Measurements from ENCODE around the gene MDH2. TPM values are rescaled to one million over a fixed set of nuclear protein-coding genes. Genes with fewer than 3 reads are reported as not detected.

MDH2 gene
- total RNA-seq, 6 donors from 2014 or later, result 52.4 to 131 (median 111) TPM

DNA sequence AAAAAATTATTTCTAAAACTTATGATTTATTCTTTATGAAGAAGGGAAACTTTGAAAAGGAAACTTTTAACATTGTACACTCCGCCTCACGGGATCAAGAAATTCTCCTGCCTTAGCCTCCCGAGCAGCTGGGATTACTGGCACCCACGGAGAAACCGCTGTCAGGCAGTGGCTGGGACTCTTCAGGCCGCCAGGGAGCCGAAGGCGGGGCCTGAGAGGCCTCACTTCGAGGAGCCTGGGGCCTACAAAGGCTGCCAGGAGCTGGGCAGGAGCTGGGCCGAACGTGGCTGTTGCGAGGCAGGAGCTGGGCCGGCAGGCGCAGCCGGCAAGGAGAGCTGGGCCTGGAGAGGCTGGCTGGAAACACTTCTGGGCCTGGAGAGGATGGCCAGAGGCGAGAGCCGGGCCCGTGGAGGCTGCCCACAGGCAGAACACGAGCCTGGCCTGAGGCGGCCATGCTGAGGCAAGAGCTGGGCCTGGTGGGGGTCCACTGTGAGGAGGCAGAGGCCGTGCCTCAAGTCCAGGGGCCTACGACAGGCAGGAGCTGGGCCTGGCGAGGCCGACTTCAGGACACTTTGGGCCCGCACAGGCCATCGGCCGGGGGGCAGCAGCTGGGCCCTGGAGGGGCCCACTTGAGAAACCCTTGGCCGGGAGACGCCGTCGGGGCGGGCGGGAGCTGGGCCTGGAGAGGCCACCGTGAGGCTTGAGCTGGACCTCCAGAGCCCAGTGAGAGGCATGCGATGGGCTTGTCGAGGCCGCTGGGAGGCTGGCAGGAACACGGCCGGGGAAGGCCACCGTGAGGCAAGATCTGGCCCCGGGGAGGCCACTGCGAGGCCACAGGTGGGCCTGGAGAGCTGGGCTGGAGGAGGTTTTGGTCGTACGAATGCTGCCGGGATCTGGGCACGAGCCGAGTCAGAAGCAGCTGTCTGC is 23.7 kb downstream of the MDH2 start:
- peaks cover 0 to 6% (median 0%) of the 10 kb centered on the region in 4 donors for H3K9me3 ChIP-seq
- peak overlapping the region; percentile 24 to 68 (median 56) for H3K27ac ChIP-seq
- TF ChIP-seq EP300 (IDR thresholded peaks at IDR 0.05) (no peak), POLR2AphosphoS5 (IDR thresholded peaks at IDR 0.05) (no peak), POLR2A (IDR thresholded peaks at IDR 0.05) (no peak)
- TF ChIP-seq, protein P1, sequence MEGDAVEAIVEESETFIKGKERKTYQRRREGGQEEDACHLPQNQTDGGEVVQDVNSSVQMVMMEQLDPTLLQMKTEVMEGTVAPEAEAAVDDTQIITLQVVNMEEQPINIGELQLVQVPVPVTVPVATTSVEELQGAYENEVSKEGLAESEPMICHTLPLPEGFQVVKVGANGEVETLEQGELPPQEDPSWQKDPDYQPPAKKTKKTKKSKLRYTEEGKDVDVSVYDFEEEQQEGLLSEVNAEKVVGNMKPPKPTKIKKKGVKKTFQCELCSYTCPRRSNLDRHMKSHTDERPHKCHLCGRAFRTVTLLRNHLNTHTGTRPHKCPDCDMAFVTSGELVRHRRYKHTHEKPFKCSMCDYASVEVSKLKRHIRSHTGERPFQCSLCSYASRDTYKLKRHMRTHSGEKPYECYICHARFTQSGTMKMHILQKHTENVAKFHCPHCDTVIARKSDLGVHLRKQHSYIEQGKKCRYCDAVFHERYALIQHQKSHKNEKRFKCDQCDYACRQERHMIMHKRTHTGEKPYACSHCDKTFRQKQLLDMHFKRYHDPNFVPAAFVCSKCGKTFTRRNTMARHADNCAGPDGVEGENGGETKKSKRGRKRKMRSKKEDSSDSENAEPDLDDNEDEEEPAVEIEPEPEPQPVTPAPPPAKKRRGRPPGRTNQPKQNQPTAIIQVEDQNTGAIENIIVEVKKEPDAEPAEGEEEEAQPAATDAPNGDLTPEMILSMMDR (IDR thresholded peaks at IDR 0.05), result no peak
- no peaks in the 10 kb centered on the region for H3K27me3 ChIP-seq
- H3K4me1 ChIP-seq, result peaks cover 6 to 9% (median 8%) of the 10 kb centered on the region in 4 donors
- peaks cover 3 to 12% (median 8%) of the 10 kb centered on the region in 4 donors for H3K36me3 ChIP-seq
- ATAC-seq (ENCODE audit: low FRiP score in 2 of 2) (no peak), DNase-seq (peak; percentile 59 to 85)
- 80 to 81% methylated on average over 32 to 34 of the region's 47 CpGs for WGBS, 2 donors
- H3K4me3 ChIP-seq, result no peak overlapping the region

DNA sequence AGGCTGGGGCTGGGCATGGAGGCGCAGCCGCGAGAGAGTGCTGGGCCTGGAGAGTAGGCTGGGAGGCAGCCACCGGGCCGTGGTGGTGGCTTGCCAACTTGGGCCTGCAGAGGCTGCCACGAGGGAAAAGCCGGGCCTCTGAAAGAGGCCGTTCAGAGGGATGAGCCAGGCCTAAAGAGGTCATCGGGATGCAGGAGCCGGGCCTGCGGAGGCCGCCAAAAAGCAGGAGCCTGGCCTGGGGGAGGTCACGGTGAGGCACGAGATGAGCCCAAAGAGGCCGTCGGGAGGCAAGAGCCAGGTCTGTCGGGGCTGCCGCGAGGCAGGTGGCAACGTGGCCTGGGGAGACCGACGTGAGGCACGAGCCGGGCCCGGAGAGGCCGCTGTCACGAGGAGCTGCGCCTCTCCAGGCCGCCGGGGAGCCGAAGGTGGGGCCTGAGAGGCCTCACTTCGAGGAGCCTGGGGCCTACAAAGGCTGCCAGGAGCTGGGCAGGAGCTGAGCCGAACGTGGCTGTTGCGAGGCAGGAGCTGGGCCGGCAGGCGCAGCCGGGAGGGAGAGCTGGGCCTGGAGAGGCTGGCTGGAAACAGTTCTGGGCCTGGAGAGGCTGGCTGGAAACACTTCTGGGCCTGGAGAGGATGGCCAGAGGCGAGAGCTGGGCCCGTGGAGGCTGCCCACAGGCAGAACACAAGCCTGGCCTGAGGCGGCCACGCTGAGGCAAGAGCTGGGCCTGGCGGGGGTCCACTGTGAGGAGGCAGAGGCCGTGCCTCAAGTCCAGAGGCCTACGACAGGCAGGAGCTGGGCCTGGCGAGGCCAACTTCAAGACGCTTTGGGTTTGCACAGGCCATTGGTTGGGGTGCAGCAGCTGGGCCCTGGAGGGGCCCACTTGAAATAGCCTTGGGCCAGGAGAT is 24.6 kb downstream of the MDH2 start:
- TF ChIP-seq EP300 (IDR thresholded peaks at IDR 0.05) (no peak), POLR2A (IDR thresholded peaks at IDR 0.05) (no peak), POLR2AphosphoS5 (IDR thresholded peaks at IDR 0.05) (no peak)
- TF ChIP-seq, protein P1 (IDR thresholded peaks at IDR 0.05), result no peak
- DNase-seq, result peak in 1 of 2 donors; percentile 79
- no peak overlapping the region for H3K4me3 ChIP-seq
- no peak overlapping the region for H3K27ac ChIP-seq
- peaks cover 0 to 6% (median 0%) of the 10 kb centered on the region in 4 donors for H3K9me3 ChIP-seq
- H3K36me3 ChIP-seq, result peaks cover 0 to 3% (median 1%) of the 10 kb centered on the region in 4 donors
- ATAC-seq (ENCODE audit: low FRiP score in 2 of 2), result no peak
- H3K27me3 ChIP-seq, result no peaks in the 10 kb centered on the region
- H3K4me1 ChIP-seq, result peaks cover 6 to 9% (median 8%) of the 10 kb centered on the region in 4 donors
- WGBS, 2 donors, result 96% methylated on average over 36 to 45 of the region's 47 CpGs

DNA sequence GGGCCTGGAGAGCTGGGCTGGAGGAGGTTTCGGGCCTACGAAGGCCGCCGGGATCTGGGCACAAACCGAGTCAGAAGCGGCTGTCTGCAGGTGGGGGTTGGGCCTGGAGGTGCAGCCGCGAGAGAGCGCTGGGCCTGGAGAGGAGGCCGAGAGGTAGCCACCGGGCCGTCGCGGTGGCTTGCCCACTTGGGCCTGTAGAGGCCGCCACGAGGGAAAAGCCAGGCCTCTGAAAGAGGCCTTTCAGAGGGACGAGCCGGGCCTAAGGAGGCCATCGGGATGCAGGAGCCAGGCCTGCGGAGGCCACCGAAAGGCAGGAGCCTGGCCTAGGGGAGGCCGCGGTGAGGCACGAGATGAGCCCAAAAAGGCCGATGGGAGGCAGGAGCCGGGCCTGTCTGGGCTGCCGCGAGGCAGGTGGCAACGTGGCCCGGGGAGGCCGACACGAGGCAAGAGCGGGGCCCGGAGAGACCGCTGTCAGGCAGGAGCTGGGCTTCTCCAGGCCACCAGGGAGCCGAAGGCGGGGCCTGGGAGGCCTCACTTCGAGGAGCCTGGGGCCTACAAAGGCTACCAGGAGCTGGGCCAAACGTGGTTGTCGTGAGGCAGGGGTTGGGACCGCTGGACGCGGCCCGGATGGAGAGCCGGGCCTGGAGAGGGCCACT is 25.6 kb downstream of the MDH2 start:
- peaks cover 0 to 6% (median 0%) of the 10 kb centered on the region in 4 donors for H3K9me3 ChIP-seq
- H3K4me3 ChIP-seq, result no peak overlapping the region
- DNase-seq, result peak in 1 of 2 donors; percentile 70
- no peak overlapping the region for H3K27ac ChIP-seq
- WGBS, 2 donors, result 95% methylated on average over 26 to 33 of the region's 45 CpGs
- no peaks in the 10 kb centered on the region for H3K27me3 ChIP-seq
- peaks cover 6 to 9% (median 8%) of the 10 kb centered on the region in 4 donors for H3K4me1 ChIP-seq
- no peaks in the 10 kb centered on the region for H3K36me3 ChIP-seq
- no peak for ATAC-seq (ENCODE audit: low FRiP score in 2 of 2)
- TF ChIP-seq EP300 (IDR thresholded peaks at IDR 0.05) (no peak), POLR2A (IDR thresholded peaks at IDR 0.05) (no peak), POLR2AphosphoS5 (IDR thresholded peaks at IDR 0.05) (no peak)
- TF ChIP-seq, protein P1 (IDR thresholded peaks at IDR 0.05), result no peak

DNA sequence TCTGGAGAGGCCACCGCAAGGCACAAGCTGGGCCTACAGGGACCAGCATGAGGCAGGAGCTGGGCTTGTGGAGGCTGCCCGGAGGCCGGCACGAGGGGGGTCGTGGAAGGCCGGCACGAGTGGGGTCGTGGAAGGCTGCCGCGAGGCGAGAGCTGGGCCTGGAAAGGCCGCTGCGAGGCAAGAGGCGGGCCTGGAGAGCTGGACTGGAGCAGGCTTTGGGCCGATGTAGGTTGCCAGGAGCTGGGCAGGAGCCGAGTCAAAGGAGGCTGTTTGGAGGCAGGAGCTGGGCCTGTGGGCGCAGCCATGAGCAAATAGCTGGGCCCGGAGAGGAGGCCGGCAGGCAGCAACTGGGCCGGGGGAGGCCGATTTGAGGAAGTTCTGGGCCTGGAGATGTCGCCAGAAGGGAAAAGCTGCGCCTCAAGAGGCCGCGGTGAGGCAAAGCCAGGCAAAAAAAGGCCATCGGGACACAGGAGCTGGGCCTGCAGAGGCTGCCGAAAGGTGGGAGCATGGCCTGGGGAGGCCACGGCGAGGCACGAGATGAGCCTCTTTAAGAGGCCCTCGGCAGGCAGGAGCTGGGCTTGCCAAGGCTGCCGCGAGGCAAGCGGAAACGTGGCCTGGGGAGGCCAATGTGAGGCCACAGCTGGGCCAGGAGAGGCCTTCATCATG is 26.5 kb downstream of the MDH2 start:
- 95 to 97% methylated on average over 33 to 35 of the region's 35 CpGs for WGBS, 2 donors
- no peaks in the 10 kb centered on the region for H3K36me3 ChIP-seq
- H3K27ac ChIP-seq, result no peak overlapping the region
- H3K4me1 ChIP-seq, result peaks cover 3 to 5% (median 4%) of the 10 kb centered on the region in 4 donors
- H3K4me3 ChIP-seq, result no peak overlapping the region
- peak in 1 of 2 donors; percentile 21 for ATAC-seq (ENCODE audit: low FRiP score in 2 of 2)
- H3K27me3 ChIP-seq, result no peaks in the 10 kb centered on the region
- TF ChIP-seq POLR2A (IDR thresholded peaks at IDR 0.05) (no peak), POLR2AphosphoS5 (IDR thresholded peaks at IDR 0.05) (no peak), EP300 (IDR thresholded peaks at IDR 0.05) (no peak)
- TF ChIP-seq, protein P1 (IDR thresholded peaks at IDR 0.05), result no peak
- H3K9me3 ChIP-seq, result peaks cover 0 to 6% (median 0%) of the 10 kb centered on the region in 4 donors
- peak in 1 of 2 donors; percentile 79 for DNase-seq
